Measurements from ENCODE around the gene FGFR1OP2.
"Not testable (repeated sequence)": the region's sequence is repeated elsewhere in the genome, so short reads cannot be mapped to it uniquely, and the experiment has no call there.

FGFR1OP2 gene

DNA sequence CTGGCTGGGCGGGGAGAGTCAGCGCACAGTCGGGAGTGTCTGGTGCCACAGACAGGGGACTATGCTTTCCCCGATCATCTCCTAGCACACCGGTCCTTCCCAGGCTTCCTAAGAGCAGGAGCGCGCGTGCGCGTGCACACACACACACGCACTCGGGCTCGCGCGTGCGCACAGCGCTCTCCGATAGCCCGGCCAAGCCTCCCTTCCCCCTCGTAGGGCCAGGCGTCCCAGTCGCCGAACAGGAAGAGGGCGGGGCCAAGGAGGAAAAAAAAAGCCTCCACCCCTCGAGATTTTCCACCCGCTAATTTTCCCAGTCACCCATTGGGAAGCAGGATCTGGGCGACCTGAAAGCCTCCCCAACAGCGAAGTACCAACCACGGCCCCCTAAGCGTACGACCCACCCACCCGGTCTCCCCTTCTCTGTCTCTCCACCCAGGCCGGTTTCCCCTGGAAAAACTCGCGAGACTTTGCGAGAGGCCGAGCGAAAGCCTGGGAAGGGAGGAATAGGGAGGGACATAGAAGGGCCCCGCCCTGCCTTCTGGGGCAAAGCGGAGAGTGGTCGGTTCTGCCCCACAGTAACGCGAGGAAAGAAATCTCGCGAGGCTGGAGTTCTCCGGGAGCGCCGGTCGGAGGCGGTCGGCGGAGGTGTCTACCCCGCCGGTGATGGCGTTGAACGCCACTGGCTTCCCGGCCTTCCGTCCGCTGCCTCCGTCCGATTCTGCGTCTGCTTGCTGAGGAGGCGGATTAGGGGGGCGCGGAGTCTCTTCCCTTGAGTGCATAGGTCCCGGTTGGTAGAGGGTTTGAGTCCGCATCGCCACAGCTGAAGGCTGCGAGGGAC is at the start of gene FGFR1OP2, which contains the start of gene INTS13:
TSS of gene FGFR1OP2 (plus strand) at position 608 of the 838 bp plus-strand sequence. CDS start 15,689 bp downstream, outside the sequence.
TSS of gene INTS13 (minus strand) at position 119 of the 838 bp plus-strand sequence. CDS start 1,178 bp downstream, outside the sequence.
- TF ChIP-seq, protein P1, sequence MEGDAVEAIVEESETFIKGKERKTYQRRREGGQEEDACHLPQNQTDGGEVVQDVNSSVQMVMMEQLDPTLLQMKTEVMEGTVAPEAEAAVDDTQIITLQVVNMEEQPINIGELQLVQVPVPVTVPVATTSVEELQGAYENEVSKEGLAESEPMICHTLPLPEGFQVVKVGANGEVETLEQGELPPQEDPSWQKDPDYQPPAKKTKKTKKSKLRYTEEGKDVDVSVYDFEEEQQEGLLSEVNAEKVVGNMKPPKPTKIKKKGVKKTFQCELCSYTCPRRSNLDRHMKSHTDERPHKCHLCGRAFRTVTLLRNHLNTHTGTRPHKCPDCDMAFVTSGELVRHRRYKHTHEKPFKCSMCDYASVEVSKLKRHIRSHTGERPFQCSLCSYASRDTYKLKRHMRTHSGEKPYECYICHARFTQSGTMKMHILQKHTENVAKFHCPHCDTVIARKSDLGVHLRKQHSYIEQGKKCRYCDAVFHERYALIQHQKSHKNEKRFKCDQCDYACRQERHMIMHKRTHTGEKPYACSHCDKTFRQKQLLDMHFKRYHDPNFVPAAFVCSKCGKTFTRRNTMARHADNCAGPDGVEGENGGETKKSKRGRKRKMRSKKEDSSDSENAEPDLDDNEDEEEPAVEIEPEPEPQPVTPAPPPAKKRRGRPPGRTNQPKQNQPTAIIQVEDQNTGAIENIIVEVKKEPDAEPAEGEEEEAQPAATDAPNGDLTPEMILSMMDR (IDR thresholded peaks at IDR 0.05; ENCODE audit: low read depth, low read length) = no peak
- DNase-seq (ENCODE audit: extremely low read depth, low read depth) = peak; percentile 97

DNA sequence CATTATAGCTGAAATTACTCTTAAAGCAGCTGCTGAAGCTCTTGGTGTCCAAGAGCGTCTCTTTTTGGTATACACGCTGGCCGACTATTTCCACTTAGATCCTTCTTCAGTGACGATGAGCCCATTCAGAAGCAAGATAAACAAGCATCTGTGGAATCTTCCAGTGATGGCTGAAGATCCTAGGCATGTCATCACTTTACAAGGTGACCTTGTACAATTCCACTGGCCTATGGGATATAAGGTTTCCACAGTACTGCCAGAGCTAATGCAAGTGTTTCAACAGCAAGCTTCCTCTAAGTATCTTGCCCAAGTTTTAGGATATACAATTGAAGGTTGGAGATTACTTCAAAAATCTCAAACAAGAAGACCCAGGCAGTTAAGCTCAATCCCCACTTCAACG is 47.5 kb upstream of the FGFR1OP2 start:
- TF ChIP-seq, protein P1 (IDR thresholded peaks at IDR 0.05; ENCODE audit: low read depth, low read length) = no peak
- DNase-seq (ENCODE audit: extremely low read depth, low read depth) = no peak

- DNase-seq (ENCODE audit: extremely low read depth, low read depth) = no peak
- TF ChIP-seq, protein P1 (IDR thresholded peaks at IDR 0.05; ENCODE audit: low read depth, low read length) = no peak
These were observed 46.6 kb upstream of the FGFR1OP2 start for GRCh38 chr12:26891704-26892103.

DNA sequence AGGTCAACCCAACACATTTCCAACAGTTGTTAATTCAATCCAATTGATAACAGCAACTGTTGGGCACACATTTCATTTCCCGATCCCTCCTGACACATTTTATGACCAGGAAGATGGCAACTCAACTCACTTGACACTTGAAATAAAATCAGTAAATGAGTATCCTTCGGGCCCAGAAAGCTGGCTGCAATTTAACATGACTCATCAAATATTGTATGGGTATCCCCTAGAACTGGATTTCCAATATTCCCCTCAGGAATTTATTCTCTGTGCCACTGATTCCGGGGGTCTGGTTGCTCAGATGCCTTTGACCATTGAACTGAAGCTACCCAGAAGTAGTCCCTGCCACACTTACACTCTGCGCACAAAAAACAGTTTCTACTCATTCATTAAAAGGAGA is 42.6 kb upstream of the FGFR1OP2 start:
- no peak for DNase-seq (ENCODE audit: extremely low read depth, low read depth)
- TF ChIP-seq, protein P1 (IDR thresholded peaks at IDR 0.05; ENCODE audit: low read depth, low read length) = no peak

GRCh38 chr12:26896913-26897312 is 41.4 kb upstream of the FGFR1OP2 start:
- TF ChIP-seq, protein P1 (IDR thresholded peaks at IDR 0.05; ENCODE audit: low read depth, low read length) = no peak
- no peak for DNase-seq (ENCODE audit: extremely low read depth, low read depth)

GRCh38 chr12:26903396-26903795 is 34.9 kb upstream of the FGFR1OP2 start:
- DNase-seq (ENCODE audit: extremely low read depth, low read depth) = not testable (repeated sequence)

DNA sequence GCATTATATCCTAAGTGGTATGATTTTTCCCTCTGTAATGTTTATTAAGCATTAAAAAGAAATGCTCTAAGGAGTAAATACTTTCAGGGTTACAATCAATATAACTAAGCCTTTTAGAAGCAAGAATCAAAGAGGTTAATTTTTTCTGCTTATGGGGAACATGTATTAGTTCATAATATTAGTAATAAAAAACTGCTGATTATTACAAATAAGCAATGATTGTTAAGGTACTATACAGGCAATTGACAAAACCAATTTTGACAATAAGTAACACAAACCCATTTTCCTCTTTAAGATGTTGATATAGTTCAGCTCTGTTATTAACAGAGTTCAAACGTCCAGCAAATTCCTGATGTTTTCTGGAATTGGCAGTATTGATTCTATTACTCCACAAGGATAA is 32.2 kb upstream of the FGFR1OP2 start:
- TF ChIP-seq, protein P1 (IDR thresholded peaks at IDR 0.05; ENCODE audit: low read depth, low read length) = no peak

More for the DNA sequence above, 32.2 kb upstream of the FGFR1OP2 start:
- no peak for DNase-seq (ENCODE audit: extremely low read depth, low read depth)

Measured in AG09319 (cell line).